Rectal smooth muscle tissue (tissue), 1 donor: Measurements from ENCODE around the gene FREM1.

Experiments
- H3K27ac ChIP-seq: one replicate; pipeline ENCODE4 v1.7.0; 2013; ENCODE audit warnings: low read depth, low read length, inconsistent platforms
- H3K27me3 ChIP-seq: one replicate; pipeline ENCODE4 v1.7.0; 2013; ENCODE audit warnings: low read length; ENCODE audit not compliant: control insufficient read depth, insufficient read depth
- H3K36me3 ChIP-seq: one replicate; pipeline ENCODE4 v1.7.0; 2013; ENCODE audit warnings: low read length; ENCODE audit not compliant: control insufficient read depth, insufficient read depth
- H3K4me1 ChIP-seq: one replicate; pipeline ENCODE4 v1.7.0; 2013; ENCODE audit warnings: low read length; ENCODE audit not compliant: control insufficient read depth, insufficient read depth
- H3K4me3 ChIP-seq: one replicate; pipeline ENCODE4 v1.7.0; 2013; ENCODE audit warnings: low read length
- H3K9ac ChIP-seq: one replicate; pipeline ENCODE4 v1.7.0; 2013; ENCODE audit warnings: low read length

Gene FREM1

DNA sequence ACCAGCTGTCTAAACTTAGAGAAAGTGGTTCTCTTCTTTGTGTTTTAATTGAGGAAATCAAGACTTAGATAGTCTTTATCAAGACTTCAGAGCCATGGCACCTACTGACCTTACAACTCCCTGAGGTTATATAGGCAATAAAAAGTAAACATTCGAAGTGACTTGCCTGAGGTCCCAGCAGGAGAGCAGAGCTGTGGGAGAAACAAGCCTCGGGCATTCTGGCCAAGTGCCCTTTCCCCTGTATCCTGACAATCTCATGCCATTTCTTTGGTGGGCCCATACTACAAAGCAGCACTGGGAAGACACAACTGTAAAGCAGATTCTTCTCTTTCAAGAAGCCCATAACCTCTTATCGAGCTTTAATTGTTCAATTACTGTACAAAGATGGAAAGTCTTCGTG, 23.1 kb downstream of the FREM1 start:
- H3K36me3 ChIP-seq, result no peaks in the 10 kb centered on the region
- no peak overlapping the region for H3K27ac ChIP-seq

DNA sequence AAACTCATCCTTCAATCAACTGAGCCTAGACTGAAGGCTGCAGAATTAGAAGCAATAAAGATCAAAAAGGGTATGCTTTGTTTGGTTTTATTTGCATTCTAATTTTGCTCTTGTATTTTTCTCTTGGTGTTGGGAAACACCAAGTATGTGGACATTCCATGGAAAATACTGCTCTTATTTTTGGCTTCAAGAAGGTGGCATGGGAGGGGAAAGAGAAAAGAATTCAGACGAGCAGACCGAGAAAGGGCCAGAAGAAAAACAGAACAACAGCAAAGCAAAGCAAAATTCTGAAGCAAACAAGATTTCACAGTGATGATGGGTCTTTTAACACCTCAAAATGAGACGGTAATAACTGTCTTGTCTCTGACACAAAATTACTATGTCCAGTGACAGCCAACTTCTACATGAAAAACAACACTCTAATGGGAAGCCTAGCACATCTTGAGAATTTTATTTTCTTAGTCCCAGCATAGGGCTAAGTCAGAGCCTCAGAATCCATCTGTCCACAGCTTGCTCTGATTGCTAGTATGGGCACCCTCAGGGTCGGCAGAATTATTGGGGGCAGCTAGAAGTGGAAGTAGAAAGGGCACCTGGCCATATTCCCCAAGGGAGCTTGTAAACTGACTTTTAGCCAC, 26.8 kb downstream of the FREM1 start:
- H3K27ac ChIP-seq, result peak overlapping the region; percentile 7
- no peaks in the 10 kb centered on the region for H3K36me3 ChIP-seq
- H3K4me1 ChIP-seq, result no peaks in the 10 kb centered on the region
- no peak overlapping the region for H3K4me3 ChIP-seq
- H3K27me3 ChIP-seq, result no peaks in the 10 kb centered on the region
- no peak overlapping the region for H3K9ac ChIP-seq

More for the DNA sequence above, 23.1 kb downstream of the FREM1 start:
- H3K27me3 ChIP-seq, result no peaks in the 10 kb centered on the region
- no peak overlapping the region for H3K9ac ChIP-seq
- H3K4me1 ChIP-seq, result no peaks in the 10 kb centered on the region
- no peak overlapping the region for H3K4me3 ChIP-seq

- Histone ChIP-seq H3K27ac (no peak overlapping the region), H3K9ac (no peak overlapping the region), H3K4me3 (no peak overlapping the region), H3K27me3 (no peaks in the 10 kb centered on the region), H3K4me1 (no peaks in the 10 kb centered on the region), H3K36me3 (no peaks in the 10 kb centered on the region)
These were observed 28.1 kb downstream of the FREM1 start for GRCh38 chr9:14882090-14882489.

- no peaks in the 10 kb centered on the region for H3K4me1 ChIP-seq
- no peak overlapping the region for H3K4me3 ChIP-seq
- no peak overlapping the region for H3K9ac ChIP-seq
- no peaks in the 10 kb centered on the region for H3K27me3 ChIP-seq
- H3K27ac ChIP-seq, result no peak overlapping the region
- H3K36me3 ChIP-seq, result no peaks in the 10 kb centered on the region
These were observed 29.2 kb downstream of the FREM1 start for GRCh38 chr9:14881006-14881405.

- no peak overlapping the region for H3K27ac ChIP-seq
- no peak overlapping the region for H3K4me3 ChIP-seq
- no peaks in the 10 kb centered on the region for H3K4me1 ChIP-seq
- H3K9ac ChIP-seq, result no peak overlapping the region
- H3K27me3 ChIP-seq, result no peaks in the 10 kb centered on the region
- H3K36me3 ChIP-seq, result no peaks in the 10 kb centered on the region
These were observed 40.1 kb downstream of the FREM1 start for GRCh38 chr9:14870090-14870489.

- H3K36me3 ChIP-seq, result no peaks in the 10 kb centered on the region
- H3K4me3 ChIP-seq, result no peak overlapping the region
- H3K27me3 ChIP-seq, result no peaks in the 10 kb centered on the region
- no peaks in the 10 kb centered on the region for H3K4me1 ChIP-seq
- H3K27ac ChIP-seq, result no peak overlapping the region
- no peak overlapping the region for H3K9ac ChIP-seq
These were observed 40.6 kb downstream of the FREM1 start for GRCh38 chr9:14869671-14870070.

DNA sequence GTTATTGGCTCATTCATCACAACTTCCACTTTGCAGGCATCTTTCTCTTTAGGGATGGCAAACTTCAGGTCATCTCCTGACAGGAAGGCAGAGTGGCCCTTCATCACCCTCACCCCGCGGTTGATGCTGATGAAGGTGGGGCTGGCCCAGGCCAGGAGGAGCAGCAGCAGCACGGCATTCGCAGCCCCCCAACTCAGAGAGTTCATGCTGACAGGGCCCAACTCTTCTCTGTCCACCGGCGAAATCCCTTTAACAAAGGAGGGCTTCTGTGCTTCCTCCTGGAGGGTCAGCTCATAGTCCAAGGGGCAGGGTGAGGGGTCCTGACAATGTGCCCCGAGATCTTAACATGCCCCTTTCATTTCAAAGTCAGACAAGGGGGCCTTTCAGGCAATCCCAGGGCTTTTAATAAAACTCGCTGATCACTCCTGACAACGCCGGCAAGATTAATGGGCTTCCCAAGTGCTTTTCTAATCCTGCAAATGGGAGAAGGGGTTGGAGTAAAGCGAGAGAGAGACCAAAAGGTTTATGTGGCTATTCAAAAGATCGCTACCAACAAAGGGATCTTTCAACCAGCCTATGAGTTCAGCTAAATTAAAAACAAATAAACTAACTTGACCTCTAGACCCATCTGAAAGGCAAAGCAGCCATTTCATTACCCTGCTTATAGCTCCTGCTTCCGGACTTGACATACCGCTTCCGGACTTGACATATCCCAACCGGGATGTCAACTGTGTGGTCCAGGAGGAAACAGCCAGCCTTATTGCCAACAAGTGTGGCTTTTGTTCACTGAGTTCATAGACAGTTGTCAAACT, 41.2 kb downstream of the FREM1 start:
- Histone ChIP-seq H3K4me3 (no peak overlapping the region), H3K27ac (peak overlapping the region; percentile 32), H3K36me3 (no peaks in the 10 kb centered on the region), H3K9ac (no peak overlapping the region), H3K4me1 (no peaks in the 10 kb centered on the region), H3K27me3 (no peaks in the 10 kb centered on the region)

- Histone ChIP-seq H3K9ac (no peak overlapping the region), H3K27me3 (no peaks in the 10 kb centered on the region), H3K4me1 (no peaks in the 10 kb centered on the region)
These were observed 41.8 kb downstream of the FREM1 start for GRCh38 chr9:14868418-14868771.

GRCh38 chr9:14866200-14866749, 44.0 kb downstream of the FREM1 start:
- Histone ChIP-seq H3K4me3 (no peak overlapping the region), H3K4me1 (no peaks in the 10 kb centered on the region), H3K9ac (no peak overlapping the region), H3K27me3 (no peaks in the 10 kb centered on the region), H3K27ac (peak overlapping the region; percentile 63), H3K36me3 (no peaks in the 10 kb centered on the region)

More at GRCh38 chr9:14868418-14868771, 41.8 kb downstream of the FREM1 start:
- Histone ChIP-seq H3K27ac (no peak overlapping the region), H3K36me3 (no peaks in the 10 kb centered on the region), H3K4me3 (no peak overlapping the region)

DNA sequence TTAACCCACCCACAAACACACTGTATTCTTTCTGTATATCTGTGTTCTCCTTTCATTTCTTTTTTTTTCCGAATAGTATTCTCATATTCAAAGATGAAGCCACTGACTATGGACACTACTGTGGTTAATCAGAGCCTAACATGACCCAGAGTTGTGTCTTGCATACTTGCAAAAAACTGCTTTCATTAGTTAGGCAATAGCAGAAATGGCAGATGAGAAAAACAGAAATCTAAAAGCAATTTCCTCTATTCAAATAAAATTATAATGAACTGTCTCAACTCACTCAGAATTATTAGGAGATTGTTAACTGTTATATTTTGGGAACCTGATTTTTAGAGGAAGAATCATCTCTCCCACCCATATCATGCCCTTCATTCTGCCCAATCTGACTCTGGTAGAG, 45.9 kb downstream of the FREM1 start:
- no peak overlapping the region for H3K9ac ChIP-seq
- H3K4me3 ChIP-seq, result no peak overlapping the region
- no peak overlapping the region for H3K27ac ChIP-seq
- H3K27me3 ChIP-seq, result no peaks in the 10 kb centered on the region
- no peaks in the 10 kb centered on the region for H3K36me3 ChIP-seq
- H3K4me1 ChIP-seq, result no peaks in the 10 kb centered on the region

DNA sequence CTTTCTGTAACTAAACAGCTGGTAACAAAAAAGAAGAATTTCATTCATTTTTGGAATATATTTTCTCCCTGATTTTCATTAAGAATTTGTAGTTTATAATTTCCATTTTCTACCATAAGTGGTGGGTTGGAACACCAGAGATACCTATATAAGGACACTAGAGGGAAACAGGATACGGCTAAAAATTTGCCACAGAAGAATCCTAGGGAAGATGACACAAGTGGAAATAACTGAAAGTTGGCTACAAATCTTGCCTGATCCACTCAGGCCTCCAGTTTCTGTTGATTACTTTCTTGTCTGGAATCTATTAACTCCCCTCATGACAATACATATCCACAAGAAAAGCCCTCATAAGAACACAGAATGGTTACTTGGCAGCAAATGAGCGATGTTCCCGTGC, 46.8 kb downstream of the FREM1 start:
- Histone ChIP-seq H3K9ac (no peak overlapping the region), H3K27me3 (no peaks in the 10 kb centered on the region), H3K36me3 (no peaks in the 10 kb centered on the region), H3K4me3 (no peak overlapping the region), H3K4me1 (no peaks in the 10 kb centered on the region), H3K27ac (no peak overlapping the region)

DNA sequence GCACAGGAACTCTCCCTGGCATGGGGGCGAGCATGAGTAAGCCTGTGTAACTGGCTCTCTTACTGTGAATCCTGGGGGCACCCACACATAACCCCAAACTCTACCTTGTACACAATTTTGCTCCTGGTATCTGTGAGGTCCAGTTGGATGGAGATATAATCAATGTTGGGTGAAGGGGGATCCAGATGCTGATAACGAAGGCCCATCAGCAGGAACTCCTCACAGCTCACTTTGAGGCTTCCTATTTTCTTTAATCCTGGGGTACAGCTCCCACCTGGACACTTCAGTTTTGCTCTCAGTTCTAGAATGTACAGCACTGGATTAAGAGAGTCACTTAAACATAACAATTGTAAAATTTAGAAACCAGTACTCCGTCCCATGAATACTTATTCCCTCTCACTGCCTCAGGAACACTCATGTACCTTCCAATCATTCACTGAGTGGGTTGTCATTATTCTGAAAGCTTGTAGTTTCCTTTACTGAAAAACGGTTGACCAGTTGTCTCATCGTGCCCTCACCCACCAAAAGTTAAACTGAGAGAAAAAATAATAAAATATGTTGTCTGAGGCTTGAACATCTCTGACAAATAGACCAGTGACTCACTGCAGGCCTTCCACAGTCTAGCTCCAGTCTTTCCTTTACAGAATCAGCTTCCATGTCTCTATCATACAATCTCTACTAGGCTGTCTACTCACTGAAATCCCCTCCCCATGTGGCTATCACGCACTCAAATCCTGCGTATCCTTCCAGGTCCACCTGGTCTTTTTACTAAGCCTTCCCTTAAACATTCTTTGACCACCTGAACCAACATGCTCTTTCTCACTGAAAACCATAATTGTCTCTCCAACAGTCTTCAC, 52.6 kb downstream of the FREM1 start:
- Histone ChIP-seq H3K27ac (no peak overlapping the region), H3K4me1 (no peaks in the 10 kb centered on the region), H3K36me3 (no peaks in the 10 kb centered on the region), H3K4me3 (no peak overlapping the region), H3K27me3 (no peaks in the 10 kb centered on the region), H3K9ac (no peak overlapping the region)
